GM21367 (cell line): ENCODE data around the gene PALMD.

ENCODE experiments used
- ATAC-seq: cut with Tn5 transposase; IDR thresholded peaks from one replicate; pipeline ENCODE4 v1.9.1; 2021; ENCODE audit not compliant: unreplicated experiment

The PALMD gene

GRCh38 chr1:99645699-99646531, at the start of gene PALMD:
PALMD (plus strand) TSS chr1:99646113; CDS start chr1:99646318, 205 bp downstream.
- ATAC-seq = no peak

GRCh38 chr1:99598738-99599411, 47.0 kb upstream of the PALMD start:
- ATAC-seq = no peak

- ATAC-seq = no peak
Measured at GRCh38 chr1:99599678-99600175, 46.2 kb upstream of the PALMD start.

GRCh38 chr1:99600782-99601181, 45.1 kb upstream of the PALMD start:
- ATAC-seq = no peak

- ATAC-seq = no peak
Measured at GRCh38 chr1:99601208-99601607, 44.7 kb upstream of the PALMD start.

- no peak for ATAC-seq
Measured at GRCh38 chr1:99601709-99602403, 44.1 kb upstream of the PALMD start.

- no peak for ATAC-seq
Measured at GRCh38 chr1:99602404-99602969, 43.4 kb upstream of the PALMD start.

GRCh38 chr1:99603699-99604560, 42.0 kb upstream of the PALMD start:
- no peak for ATAC-seq

GRCh38 chr1:99606306-99606705, 39.6 kb upstream of the PALMD start:
- ATAC-seq = no peak

GRCh38 chr1:99607590-99607989, 38.3 kb upstream of the PALMD start:
- ATAC-seq = no peak

- ATAC-seq = no peak
Measured at GRCh38 chr1:99608058-99608457, 37.9 kb upstream of the PALMD start.

- no peak for ATAC-seq
Measured at GRCh38 chr1:99613716-99614115, 32.2 kb upstream of the PALMD start.

GRCh38 chr1:99614728-99615127, 31.2 kb upstream of the PALMD start:
- ATAC-seq = no peak

GRCh38 chr1:99619583-99619982, 26.3 kb upstream of the PALMD start:
- ATAC-seq = no peak

- ATAC-seq = no peak
Measured at GRCh38 chr1:99621340-99621901, 24.5 kb upstream of the PALMD start.

GRCh38 chr1:99622702-99623347, 23.1 kb upstream of the PALMD start:
- ATAC-seq = no peak

- ATAC-seq = no peak
Measured at GRCh38 chr1:99623554-99623953, 22.4 kb upstream of the PALMD start.

- ATAC-seq = no peak
Measured at GRCh38 chr1:99627615-99628014, 18.3 kb upstream of the PALMD start.

GRCh38 chr1:99629164-99629563, 16.7 kb upstream of the PALMD start:
- ATAC-seq = no peak
